HG02840 (cell line): ENCODE results near the gene SERPINC1.
"Not testable (repeated sequence)": the region's sequence is repeated elsewhere in the genome, so short reads cannot be mapped to it uniquely, and the experiment has no call there.

Experiments used
- ATAC-seq: cut with Tn5 transposase; IDR thresholded peaks from one replicate; pipeline ENCODE4 v1.9.1; 2021; ENCODE audit warnings: mild to moderate bottlenecking, moderate library complexity, moderate number of reproducible peaks; ENCODE audit not compliant: unreplicated experiment, low FRiP score

Gene SERPINC1

GRCh38 chr1:173864179-173864867, 52.8 kb downstream of the SERPINC1 start:
- ATAC-seq, result no peak

GRCh38 chr1:173863224-173864161, 53.6 kb downstream of the SERPINC1 start:
- ATAC-seq, result no peak

- no peak for ATAC-seq
Observed at GRCh38 chr1:173862769-173863223, 54.3 kb downstream of the SERPINC1 start.

GRCh38 chr1:173862146-173862768, 54.9 kb downstream of the SERPINC1 start:
- ATAC-seq, result not testable (repeated sequence)

GRCh38 chr1:173861731-173862145, 55.4 kb downstream of the SERPINC1 start:
- ATAC-seq, result no peak

- no peak for ATAC-seq
Observed at GRCh38 chr1:173860065-173860464, 57.1 kb downstream of the SERPINC1 start.

GRCh38 chr1:173859547-173859946, 57.6 kb downstream of the SERPINC1 start:
- not testable (repeated sequence) for ATAC-seq

- no peak for ATAC-seq
Observed at GRCh38 chr1:173857363-173857917, 59.7 kb downstream of the SERPINC1 start.

GRCh38 chr1:173856903-173857302, 60.2 kb downstream of the SERPINC1 start:
- ATAC-seq, result no peak

GRCh38 chr1:173856014-173856413, 61.1 kb downstream of the SERPINC1 start:
- no peak for ATAC-seq
